GM19043 (cell line): ENCODE measurements around the gene MORF4L1.

Experiments used
- ATAC-seq: cut with Tn5 transposase; IDR thresholded peaks from one replicate; pipeline ENCODE4 v1.9.1; 2021; ENCODE audit warnings: low read depth; ENCODE audit not compliant: unreplicated experiment

The MORF4L1 gene

GRCh38 chr15:78943692-78944091 is 71.0 kb downstream of the MORF4L1 start:
- no peak for ATAC-seq

GRCh38 chr15:78944202-78944625 is 71.5 kb downstream of the MORF4L1 start:
- ATAC-seq: peak; percentile 24

DNA sequence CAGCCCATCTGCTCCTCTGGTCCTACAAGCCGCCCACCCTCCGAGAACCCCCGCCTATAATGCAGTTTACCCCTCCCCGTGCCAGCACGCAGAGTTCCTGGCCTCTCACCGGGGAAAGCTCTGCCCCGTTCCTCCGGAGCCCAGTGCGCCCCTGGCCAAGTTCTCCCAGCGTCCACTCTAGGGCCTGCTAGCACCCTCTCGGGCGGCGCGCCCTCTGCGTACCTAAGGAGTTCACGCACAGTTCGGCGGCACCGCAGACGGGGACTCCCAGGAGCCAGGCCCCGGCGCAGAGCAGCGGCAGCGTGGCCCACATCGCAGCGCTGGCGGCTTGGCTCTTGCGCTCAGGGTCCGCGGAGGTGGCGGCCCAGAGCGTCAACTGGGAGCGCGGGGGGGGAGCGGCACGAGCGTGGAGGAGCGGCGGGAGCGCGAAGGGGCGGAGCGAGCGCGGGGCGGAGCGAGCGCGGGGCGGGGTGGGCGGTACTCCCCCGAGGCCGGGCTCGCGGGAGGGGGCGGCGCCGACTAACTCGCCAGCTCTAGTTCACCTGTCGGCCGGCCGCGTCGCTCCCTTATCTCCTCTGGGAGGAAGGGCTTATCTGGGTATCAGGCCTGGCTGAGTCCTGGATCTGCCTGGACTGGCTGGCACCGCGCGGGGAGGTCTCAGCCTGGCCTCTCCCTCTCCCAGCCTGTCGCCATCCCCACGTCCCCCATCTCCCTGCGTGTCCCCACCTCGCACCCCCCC is 72.1 kb downstream of the MORF4L1 start, which contains the start of gene CTSH:
TSS of gene CTSH (minus strand) at position 378 of the 739 bp plus-strand sequence. CDS start at position 313, 65 bp downstream.
- ATAC-seq: peak; percentile 59

DNA sequence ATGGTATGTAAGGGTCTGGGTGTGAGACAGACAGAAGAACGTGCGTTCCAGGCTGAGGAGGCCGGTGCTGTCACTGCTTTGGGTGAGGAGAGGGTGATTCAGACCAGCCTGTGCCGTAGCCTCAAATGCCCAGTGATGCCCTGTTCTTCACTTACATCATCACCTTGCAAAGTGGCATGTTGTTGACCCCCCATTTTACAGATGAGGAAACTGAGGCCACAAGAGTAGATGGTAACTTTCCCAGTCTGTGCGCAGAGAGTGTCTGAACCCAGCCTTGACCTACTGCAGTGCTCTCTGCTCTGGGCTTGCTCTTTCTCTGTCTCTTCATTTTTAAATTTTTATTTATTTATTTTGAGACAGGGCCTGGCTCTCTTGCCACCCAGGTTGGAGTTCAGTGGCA is 73.8 kb downstream of the MORF4L1 start:
- ATAC-seq: no peak

GRCh38 chr15:78947506-78947905 is 74.8 kb downstream of the MORF4L1 start:
- ATAC-seq: no peak
